Mesenchymal stem cell (in vitro differentiated cells and primary cell): Measurements from ENCODE around the gene CERS5. TPM values are rescaled to one million over a fixed set of nuclear protein-coding genes. Genes with fewer than 3 reads are reported as not detected.

Experiments
- DNase-seq: peaks from one replicate; pipeline ENCODE4 v3.0.0-alpha.2; 2013
- H2AFZ ChIP-seq: one replicate; pipeline ENCODE4 v1.6.1; 2013; ENCODE audit warnings: low read depth, mild to moderate bottlenecking, control low read depth, inconsistent platforms, low read length, moderate library complexity
- H2AK5ac ChIP-seq: 2 replicates; pipeline ENCODE4 v1.6.1; 2013; ENCODE audit warnings: low read length, moderate library complexity, mild to moderate bottlenecking, inconsistent platforms; ENCODE audit not compliant: severe bottlenecking
- H2BK120ac ChIP-seq: one replicate; pipeline ENCODE4 v1.6.1; 2013; ENCODE audit warnings: low read depth, mild to moderate bottlenecking, inconsistent platforms, low read length, moderate library complexity
- H2BK12ac ChIP-seq, 2 experiments: one replicate each; pipeline ENCODE4 v1.6.1; 2013; ENCODE audit warnings: inconsistent platforms in 2 of 2, low read length in 2 of 2, mild to moderate bottlenecking in 2 of 2, moderate library complexity in 2 of 2, control low read depth in 1 of 2
- H2BK15ac ChIP-seq: one replicate; pipeline ENCODE4 v1.6.1; 2013; ENCODE audit warnings: mild to moderate bottlenecking, low read depth, inconsistent platforms; ENCODE audit not compliant: poor library complexity, severe bottlenecking
- H2BK5ac ChIP-seq: 2 replicates; pipeline ENCODE4 v1.6.1; 2013; ENCODE audit warnings: low read depth, mild to moderate bottlenecking, low read length, control low read depth, inconsistent platforms; ENCODE audit not compliant: poor library complexity, severe bottlenecking
- H3K14ac ChIP-seq, 2 experiments: one replicate each; pipeline ENCODE4 v1.6.1; 2013; ENCODE audit warnings: inconsistent platforms in 2 of 2, low read length in 2 of 2, control low read depth in 1 of 2, mild to moderate bottlenecking in 1 of 2, moderate library complexity in 1 of 2
- H3K18ac ChIP-seq, 2 experiments: one replicate each; pipeline ENCODE4 v1.6.1; 2013; ENCODE audit warnings: inconsistent platforms in 2 of 2, low read length in 2 of 2, control low read depth in 1 of 2, low read depth in 1 of 2, mild to moderate bottlenecking in 1 of 2
- H3K23ac ChIP-seq, 2 experiments: one replicate each; pipeline ENCODE4 v1.6.1; 2013; ENCODE audit warnings: inconsistent platforms in 2 of 2, low read length in 2 of 2, mild to moderate bottlenecking in 2 of 2, moderate library complexity in 2 of 2, control low read depth in 1 of 2
- H3K27ac ChIP-seq: 2 replicates; pipeline ENCODE4 v1.5.1; 2013; ENCODE audit warnings: mild to moderate bottlenecking, moderate library complexity, low read length, control low read depth, inconsistent platforms; ENCODE audit not compliant: poor library complexity, severe bottlenecking
- H3K27me3 ChIP-seq, 2 experiments: 2 replicates each; pipeline versions ENCODE4 v1.6.1 to v1.7.0; 2013; ENCODE audit warnings: low read length in 2 of 2, mild to moderate bottlenecking in 2 of 2, moderate library complexity in 2 of 2, control low read depth in 1 of 2, inconsistent platforms in 1 of 2; ENCODE audit not compliant: control insufficient read depth in 1 of 2, insufficient read depth in 1 of 2
- H3K36me3 ChIP-seq, 2 experiments: 2 replicates each; pipeline versions ENCODE4 v1.6.1 to v1.7.0; 2013; ENCODE audit warnings: low read length in 2 of 2, control low read depth in 1 of 2, inconsistent platforms in 1 of 2, low read depth in 1 of 2, mild to moderate bottlenecking in 1 of 2; ENCODE audit not compliant: insufficient read depth in 2 of 2, control insufficient read depth in 1 of 2
- H3K4ac ChIP-seq, 2 experiments: one replicate each; pipeline ENCODE4 v1.6.1; 2013; ENCODE audit warnings: inconsistent platforms in 2 of 2, low read length in 2 of 2, mild to moderate bottlenecking in 2 of 2, moderate library complexity in 2 of 2, control low read depth in 1 of 2, low read depth in 1 of 2
- H3K4me1 ChIP-seq: 2 replicates; pipeline ENCODE4 v1.6.1; 2013; ENCODE audit warnings: low read depth, low read length, control low read depth; ENCODE audit not compliant: control insufficient read depth, insufficient read depth
- H3K4me2 ChIP-seq: 2 replicates; pipeline ENCODE4 v1.6.1; 2013; ENCODE audit warnings: low read length, mild to moderate bottlenecking, inconsistent platforms; ENCODE audit not compliant: poor library complexity, severe bottlenecking
- H3K4me3 ChIP-seq, 2 experiments: 2 replicates each; pipeline versions ENCODE4 v1.5.1 to v1.7.0; 2013; ENCODE audit warnings: low read length in 2 of 2, mild to moderate bottlenecking in 2 of 2, control low read depth in 1 of 2, low read depth in 1 of 2; ENCODE audit not compliant: insufficient read depth in 1 of 2
- H3K79me1 ChIP-seq: replicated peaks from 2 replicates; pipeline ENCODE4 v1.6.1; 2013; ENCODE audit warnings: mild to moderate bottlenecking, control low read depth, low read length, inconsistent platforms; ENCODE audit not compliant: poor library complexity, severe bottlenecking
- H3K9ac ChIP-seq: 2 replicates; pipeline ENCODE4 v1.7.0; 2013; ENCODE audit warnings: mild to moderate bottlenecking, low read length, moderate library complexity
- H3K9me3 ChIP-seq: 2 replicates; pipeline ENCODE4 v1.7.0; 2013; ENCODE audit warnings: mild to moderate bottlenecking, low read length; ENCODE audit not compliant: control insufficient read depth
- H4K8ac ChIP-seq: one replicate; pipeline ENCODE4 v1.6.1; 2013; ENCODE audit warnings: inconsistent platforms, mild to moderate bottlenecking, low read length, moderate library complexity
- H4K91ac ChIP-seq: one replicate; pipeline ENCODE4 v1.6.1; 2013; ENCODE audit warnings: mild to moderate bottlenecking, low read length, inconsistent platforms
- WGBS: methylation state at CpG from one replicate; pipeline ENCODE4 v1.1.7; 2013; ENCODE audit warnings: mixed read lengths; 5-methylcytosine and 5-hydroxymethylcytosine counted together
- polyA plus RNA-seq, 2 experiments: library from polyadenylated mRNA; stranded (reverse); fragments of 200-250 nt; gene quantifications; one replicate each; pipeline ENCODE4 v1.2.3, GENCODE V29; 2013

CERS5 gene
- 41.5 TPM for polyA plus RNA-seq (2013, experiment 1 of 2)
- polyA plus RNA-seq (2013, experiment 2 of 2) = 44.3 TPM

DNA sequence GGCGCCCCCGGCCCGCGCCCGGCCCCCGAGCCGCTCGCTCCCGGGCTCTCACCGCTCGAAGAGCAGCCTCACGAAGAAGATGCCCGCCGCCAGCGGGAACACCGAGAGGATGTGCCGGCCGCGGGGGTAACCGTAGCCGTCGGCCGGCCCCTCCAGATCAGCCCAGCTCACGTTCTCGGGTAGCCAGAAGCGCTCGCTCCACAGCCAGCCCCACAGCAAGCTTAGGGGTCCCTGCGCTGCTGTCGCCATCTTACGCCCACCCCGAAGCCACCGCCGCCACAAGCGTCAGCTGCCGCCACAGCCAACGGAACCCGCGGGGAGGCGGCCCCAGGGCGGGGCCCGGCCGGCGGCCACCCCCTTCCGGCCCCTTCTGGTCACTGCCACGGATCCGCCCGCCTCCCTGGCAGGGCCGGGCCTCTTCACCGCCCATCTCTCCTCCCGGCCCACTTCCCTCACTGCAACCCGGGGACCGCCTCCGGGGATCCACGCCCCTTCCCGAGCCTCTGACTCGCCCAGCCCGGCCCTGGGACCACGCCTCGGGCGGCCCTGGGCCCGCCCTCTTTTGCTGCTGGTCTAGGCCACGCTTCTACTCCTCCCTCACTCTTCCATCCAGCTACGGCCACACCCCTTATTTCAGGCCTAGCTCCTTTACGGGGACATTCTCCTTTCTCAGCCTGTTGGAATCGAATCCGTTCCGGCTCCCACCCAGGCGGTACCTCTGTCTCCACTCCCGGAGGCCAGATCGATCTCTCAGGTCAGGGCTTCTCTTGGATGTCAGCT is at the start of gene CERS5:
TSS of gene CERS5 (minus strand) at position 321 of the 780 bp plus-strand sequence. CDS start at position 249, 72 bp downstream.
- Histone ChIP-seq H3K9me3 (peaks cover 9% of the 10 kb centered on the region), H3K27me3 (no peaks in the 10 kb centered on the region), H4K8ac (peak within 1 kb of the TSS; percentile 94), H2BK120ac (peak within 1 kb of the TSS; percentile 85), H2BK12ac (peak within 1 kb of the TSS; percentile 28 to 42), H3K27ac (peak within 1 kb of the TSS; percentile 95), H2BK15ac (peak within 1 kb of the TSS; percentile 97), H4K91ac (peak within 1 kb of the TSS; percentile 43), H3K4ac (peak within 1 kb of the TSS; percentile 54 to 94), H3K36me3 (no peaks in the 10 kb centered on the region), H3K4me1 (peaks cover 1% of the 10 kb centered on the region), H3K18ac (peak within 1 kb of the TSS; percentile 67 to 96), H2AFZ (peak within 1 kb of the TSS; percentile 94), H3K9ac (peak within 1 kb of the TSS; percentile 92), H3K23ac (peak within 1 kb of the TSS in 1 of 2 experiments; percentile 83), H3K79me1 (peaks cover 1% of the 10 kb centered on the region), H3K4me3 (peak within 1 kb of the TSS; percentile 87 to 92), H2AK5ac (no peak within 1 kb of the TSS), H3K14ac (peak within 1 kb of the TSS in 1 of 2 experiments; percentile 77), H3K4me2 (peak within 1 kb of the TSS; percentile 85), H2BK5ac (peak within 1 kb of the TSS; percentile 81)
- peak; percentile 99 for DNase-seq
- WGBS = under 1% methylated on average over 70 of the region's 70 CpGs

DNA sequence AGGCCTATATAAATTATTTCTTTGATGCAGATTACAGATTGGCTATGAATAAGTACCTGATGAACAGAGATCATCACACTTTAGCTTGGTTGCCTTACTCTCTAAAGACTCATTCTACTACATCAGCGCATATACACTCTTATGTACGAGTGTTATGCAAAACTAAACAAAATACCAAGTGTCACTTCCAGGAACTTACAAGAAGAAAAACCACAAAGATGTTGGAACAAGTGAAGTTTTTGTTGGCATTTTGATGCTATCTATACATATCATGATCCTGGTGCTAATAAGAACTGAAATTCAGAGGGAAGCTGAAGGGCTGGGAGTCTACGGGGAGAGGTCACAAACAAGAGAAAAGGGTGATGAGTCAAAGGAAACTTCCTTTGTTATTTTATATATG is 47.9 kb upstream of the CERS5 start:
- H2AFZ ChIP-seq = no peak overlapping the region
- no peak overlapping the region for H4K8ac ChIP-seq
- no peak overlapping the region for H3K27ac ChIP-seq
- no peak overlapping the region for H2BK15ac ChIP-seq
- H3K23ac ChIP-seq = no peak overlapping the region
- H2AK5ac ChIP-seq = no peak overlapping the region
- H2BK120ac ChIP-seq = no peak overlapping the region
- H2BK5ac ChIP-seq = no peak overlapping the region
- no peak overlapping the region for H3K14ac ChIP-seq
- no peaks in the 10 kb centered on the region for H3K9me3 ChIP-seq
- H3K36me3 ChIP-seq = peaks cover 3 to 81% of the 10 kb centered on the region in 2 experiments
- H3K4me3 ChIP-seq = peak overlapping the region in 1 of 2 experiments; percentile 32
- no peaks in the 10 kb centered on the region for H3K27me3 ChIP-seq
- no peak overlapping the region for H3K4ac ChIP-seq
- H4K91ac ChIP-seq = no peak overlapping the region
- WGBS = 62% methylated on average over 2 of the region's 3 CpGs
- no peak overlapping the region for H3K18ac ChIP-seq
- peak overlapping the region; percentile 35 for H3K9ac ChIP-seq
- H2BK12ac ChIP-seq = no peak overlapping the region
- H3K79me1 ChIP-seq = peaks cover 9% of the 10 kb centered on the region
- H3K4me1 ChIP-seq = peaks cover 6% of the 10 kb centered on the region
- peak; percentile 79 for DNase-seq
- H3K4me2 ChIP-seq = no peak overlapping the region

DNA sequence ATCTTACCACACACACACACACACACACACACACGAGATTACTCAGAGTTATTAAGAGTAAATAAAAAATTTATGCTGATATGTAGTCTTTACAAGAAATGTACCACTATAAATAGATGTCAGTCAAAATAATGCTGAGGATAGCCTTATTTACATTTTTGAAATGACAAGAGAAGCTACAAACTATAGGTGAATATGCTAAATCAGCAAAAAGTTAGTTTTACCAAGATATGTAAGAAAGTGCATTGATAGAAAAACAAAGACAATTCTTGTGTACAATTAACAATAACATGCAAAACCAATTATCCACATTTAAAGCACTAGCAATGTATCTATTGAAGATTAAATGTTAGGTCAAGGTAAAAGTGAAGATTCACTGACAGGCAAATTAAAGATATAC is 46.8 kb upstream of the CERS5 start:
- no peaks in the 10 kb centered on the region for H3K27me3 ChIP-seq
- no peak overlapping the region for H4K91ac ChIP-seq
- H3K9ac ChIP-seq = peak overlapping the region; percentile 46
- H2AFZ ChIP-seq = no peak overlapping the region
- H3K18ac ChIP-seq = no peak overlapping the region
- H3K27ac ChIP-seq = no peak overlapping the region
- H2BK5ac ChIP-seq = no peak overlapping the region
- H3K9me3 ChIP-seq = no peaks in the 10 kb centered on the region
- no peak overlapping the region for H3K4me2 ChIP-seq
- no peak overlapping the region for H2BK15ac ChIP-seq
- peaks cover 3% of the 10 kb centered on the region for H3K4me1 ChIP-seq
- DNase-seq = no peak
- H3K23ac ChIP-seq = no peak overlapping the region
- H2BK120ac ChIP-seq = no peak overlapping the region
- no peak overlapping the region for H2AK5ac ChIP-seq
- H3K4ac ChIP-seq = no peak overlapping the region
- H3K4me3 ChIP-seq = peak overlapping the region in 1 of 2 experiments; percentile 52
- H4K8ac ChIP-seq = no peak overlapping the region
- no peak overlapping the region for H2BK12ac ChIP-seq
- H3K36me3 ChIP-seq = peaks cover 3 to 79% of the 10 kb centered on the region in 2 experiments
- H3K14ac ChIP-seq = no peak overlapping the region
- WGBS = no CpG with 5 or more reads among the region's 1 CpG
- peaks cover 10% of the 10 kb centered on the region for H3K79me1 ChIP-seq

DNA sequence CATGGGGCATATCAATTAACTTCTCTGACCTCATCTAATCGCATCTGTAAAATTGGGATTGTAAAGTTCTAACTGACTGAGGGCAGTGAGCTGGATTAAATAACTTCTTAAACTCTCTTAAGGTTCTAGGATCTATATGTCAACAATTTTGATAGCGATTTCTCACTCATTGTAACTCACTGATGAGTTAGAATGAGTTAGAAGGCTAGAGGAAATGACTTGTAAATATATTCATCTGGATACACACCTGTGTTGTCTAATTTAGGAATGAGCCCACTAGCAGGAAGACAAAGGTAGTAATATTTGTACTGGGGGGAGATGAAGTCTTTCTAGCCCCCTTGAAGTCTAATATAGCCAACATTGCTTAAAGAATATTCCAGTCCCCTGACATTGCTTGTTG is 46.3 kb upstream of the CERS5 start:
- Histone ChIP-seq H2AK5ac (no peak overlapping the region), H3K4me2 (no peak overlapping the region), H3K79me1 (peaks cover 9% of the 10 kb centered on the region), H3K36me3 (peaks cover 3 to 77% of the 10 kb centered on the region in 2 experiments), H3K4me3 (peak overlapping the region in 1 of 2 experiments; percentile 52), H4K8ac (no peak overlapping the region), H3K14ac (no peak overlapping the region), H2BK120ac (no peak overlapping the region), H2BK15ac (no peak overlapping the region), H4K91ac (no peak overlapping the region), H2BK5ac (no peak overlapping the region), H3K4ac (no peak overlapping the region), H3K27me3 (no peaks in the 10 kb centered on the region), H3K9me3 (no peaks in the 10 kb centered on the region), H2AFZ (no peak overlapping the region), H3K23ac (no peak overlapping the region), H3K18ac (no peak overlapping the region), H3K4me1 (peaks cover 3% of the 10 kb centered on the region), H2BK12ac (no peak overlapping the region), H3K9ac (peak overlapping the region; percentile 46), H3K27ac (no peak overlapping the region)
- DNase-seq = no peak
- 88% methylated on average over 1 of the region's 2 CpGs for WGBS
